Testis (tissue), 3 donors: Measurements from ENCODE around the gene STX1B. TPM values are rescaled to one million over a fixed set of nuclear protein-coding genes. Genes with fewer than 3 reads are reported as not detected.

Experiments used
- DNase-seq: peaks from one replicate; pipeline ENCODE4 v3.0.0-alpha.2; 2019
- H3K27ac ChIP-seq, 2 donors: fragments of 200-600 bp; sonication (generic); one replicate each; pipeline ENCODE4 v1.5.1; 2019
- H3K27me3 ChIP-seq: fragments of 200-600 bp; sonication (generic); one replicate; pipeline ENCODE4 v1.5.1; 2019
- H3K36me3 ChIP-seq: fragments of 200-600 bp; sonication (generic); one replicate; pipeline ENCODE4 v1.5.1; 2017; ENCODE audit warnings: low read depth; ENCODE audit errors: missing control alignments
- H3K4me1 ChIP-seq: fragments of 200-600 bp; sonication (generic); one replicate; pipeline ENCODE4 v1.5.1; 2019
- H3K4me3 ChIP-seq, 2 donors: fragments of 200-600 bp; sonication (generic); one replicate each; pipeline ENCODE4 v1.5.1; 2017 to 2019
- H3K9me3 ChIP-seq: fragments of 200-600 bp; sonication (generic); one replicate; pipeline ENCODE4 v1.5.1; 2017
- POLR2A ChIP-seq: fragments of 450-650 bp; IDR thresholded peaks from one replicate; pipeline ENCODE4 v1.6.1; 2017; ENCODE audit warnings: antibody characterized with exemption, mild to moderate bottlenecking, moderate library complexity
- WGBS, 2 donors: methylation state at CpG; one replicate each; pipeline ENCODE4 v1.1.5; 2018; 5-methylcytosine and 5-hydroxymethylcytosine counted together
- intact Hi-C: fragments of 100-400 bp; cut with DNase I; formaldehyde crosslinking; loops from one replicate; pipeline ENCODE4 v1.15.1; 2023; ENCODE audit warnings: low total_unique reads
- polyA plus RNA-seq: library from polyadenylated mRNA; stranded (reverse); fragments of 350-450 nt; fragmentation: Illumina TruSeq; extraction: RNeasy Lipid Tissue Mini Kit (QIAGEN cat#74804); gene quantifications from one replicate; pipeline ENCODE4 v1.2.3, GENCODE V29; 2014; ENCODE audit warnings: low read depth, low replicate concordance; ENCODE audit not compliant: insufficient read depth
- total RNA-seq, 2 donors: library from RNA; depleted of rRNA; stranded (reverse); fragments of >200 nt; gene quantifications; one replicate each; pipeline ENCODE4 v1.2.3, GENCODE V29; 2016
- TF ChIP-seq, protein P1 (sequence below), 3 experiments: fragments of 450-650 bp in 2 of 3; fragments of 200-600 bp in 1 of 3; sonication (generic) in 1 of 3; IDR thresholded peaks; one replicate each; pipeline ENCODE4 v1.5.1; 2016 to 2019; ENCODE audit warnings: antibody characterized with exemption in 3 of 3, mild to moderate bottlenecking in 2 of 3, moderate library complexity in 1 of 3

The STX1B gene
- total and polyA plus RNA-seq, 3 donors from 2014 or later = 5.8 to 8.7 (median 6.3) TPM

DNA sequence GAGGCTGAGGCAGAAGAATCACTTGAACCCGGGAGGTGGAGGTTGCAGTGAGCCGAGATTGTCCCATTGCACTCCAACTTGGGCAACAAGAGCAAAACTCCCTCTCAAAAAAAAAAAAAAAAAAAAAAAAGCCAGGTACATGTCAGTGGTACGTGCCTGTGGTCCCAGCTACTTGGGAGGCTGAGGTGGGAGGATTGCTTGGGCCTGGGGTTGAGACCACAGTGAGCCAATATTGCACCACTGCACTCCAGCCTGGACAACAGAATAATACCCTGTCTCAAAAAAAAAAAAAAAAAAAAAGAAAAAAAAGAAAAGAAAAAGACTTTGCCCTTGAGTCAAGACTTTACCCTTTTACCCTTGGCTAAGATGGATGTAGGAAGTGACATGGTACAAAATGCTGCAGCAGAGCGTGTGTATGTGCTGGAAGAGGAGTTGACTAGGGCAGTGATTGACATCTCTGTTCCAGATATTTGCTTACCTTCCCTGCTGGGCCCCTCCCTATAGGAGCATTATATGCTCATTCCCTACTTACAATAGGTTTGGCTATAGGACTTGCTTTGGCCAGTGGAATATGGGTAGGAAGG lies 33.6 kb upstream of the STX1B start:
- H3K4me3 ChIP-seq = no peak overlapping the region
- 81 to 89% methylated on average over 4 of the region's 4 CpGs for WGBS, 2 donors
- no peaks in the 10 kb centered on the region for H3K4me1 ChIP-seq
- intact Hi-C loops = no loop called here
- DNase-seq = no peak
- H3K9me3 ChIP-seq = no peaks in the 10 kb centered on the region
- no peaks in the 10 kb centered on the region for H3K36me3 ChIP-seq
- no peak for TF ChIP-seq POLR2A
- TF ChIP-seq, protein P1, sequence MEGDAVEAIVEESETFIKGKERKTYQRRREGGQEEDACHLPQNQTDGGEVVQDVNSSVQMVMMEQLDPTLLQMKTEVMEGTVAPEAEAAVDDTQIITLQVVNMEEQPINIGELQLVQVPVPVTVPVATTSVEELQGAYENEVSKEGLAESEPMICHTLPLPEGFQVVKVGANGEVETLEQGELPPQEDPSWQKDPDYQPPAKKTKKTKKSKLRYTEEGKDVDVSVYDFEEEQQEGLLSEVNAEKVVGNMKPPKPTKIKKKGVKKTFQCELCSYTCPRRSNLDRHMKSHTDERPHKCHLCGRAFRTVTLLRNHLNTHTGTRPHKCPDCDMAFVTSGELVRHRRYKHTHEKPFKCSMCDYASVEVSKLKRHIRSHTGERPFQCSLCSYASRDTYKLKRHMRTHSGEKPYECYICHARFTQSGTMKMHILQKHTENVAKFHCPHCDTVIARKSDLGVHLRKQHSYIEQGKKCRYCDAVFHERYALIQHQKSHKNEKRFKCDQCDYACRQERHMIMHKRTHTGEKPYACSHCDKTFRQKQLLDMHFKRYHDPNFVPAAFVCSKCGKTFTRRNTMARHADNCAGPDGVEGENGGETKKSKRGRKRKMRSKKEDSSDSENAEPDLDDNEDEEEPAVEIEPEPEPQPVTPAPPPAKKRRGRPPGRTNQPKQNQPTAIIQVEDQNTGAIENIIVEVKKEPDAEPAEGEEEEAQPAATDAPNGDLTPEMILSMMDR (IDR thresholded peaks at IDR 0.05) = no peak
- H3K27me3 ChIP-seq = no peaks in the 10 kb centered on the region
- no peak overlapping the region for H3K27ac ChIP-seq

DNA sequence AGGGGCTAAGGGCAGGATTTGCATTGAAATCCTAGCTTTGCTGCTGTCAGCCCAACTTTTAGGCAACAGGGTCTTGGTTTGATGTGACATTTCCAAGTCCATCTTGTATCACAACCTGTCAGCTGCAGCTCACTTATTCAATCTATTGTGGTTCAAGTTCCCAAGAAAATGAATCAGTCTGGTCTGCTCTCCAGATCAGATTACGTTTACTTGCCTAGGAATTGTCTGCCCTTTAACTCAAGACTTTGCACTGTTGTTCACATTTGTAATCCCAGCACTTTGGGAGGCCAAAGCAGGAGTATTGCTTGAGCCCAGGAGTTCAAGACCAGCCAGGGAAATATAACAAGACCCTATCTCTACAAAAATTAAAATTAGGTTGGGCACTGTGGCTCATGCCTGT lies 32.9 kb upstream of the STX1B start:
- H3K36me3 ChIP-seq = no peaks in the 10 kb centered on the region
- H3K4me1 ChIP-seq = no peaks in the 10 kb centered on the region
- H3K9me3 ChIP-seq = no peaks in the 10 kb centered on the region
- no peak for DNase-seq
- H3K4me3 ChIP-seq = no peak overlapping the region
- TF ChIP-seq POLR2A = no peak
- TF ChIP-seq, protein P1 (IDR thresholded peaks at IDR 0.05) = no peak
- H3K27me3 ChIP-seq = no peaks in the 10 kb centered on the region
- no peak overlapping the region for H3K27ac ChIP-seq
- intact Hi-C loops = no loop called here
- 88 to 97% methylated on average over 1 of the region's 1 CpG for whole genome bisulfite sequencing, 2 donors

DNA sequence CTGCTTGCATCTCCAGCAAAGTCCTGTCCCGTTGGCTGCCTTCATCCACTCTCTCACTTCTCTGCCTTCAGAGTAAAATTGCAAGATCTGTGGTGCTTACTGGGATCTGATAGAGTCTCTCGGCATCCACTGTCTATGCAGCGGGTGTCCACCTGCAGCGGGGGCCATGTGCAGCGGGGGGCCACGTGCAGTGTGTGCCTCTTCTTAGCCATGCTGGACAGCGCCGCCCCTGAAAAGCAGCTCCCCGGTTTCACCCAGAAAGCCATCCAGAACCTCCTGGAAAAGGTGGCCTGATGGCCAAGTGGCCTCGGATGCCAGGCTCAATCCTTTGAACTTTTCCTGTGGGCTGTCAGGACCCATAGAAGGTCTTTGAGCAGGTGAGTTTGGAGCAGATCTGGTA lies 32.4 kb upstream of the STX1B start:
- no peak for TF ChIP-seq POLR2A
- TF ChIP-seq, protein P1 (IDR thresholded peaks at IDR 0.05) = no peak
- Histone ChIP-seq H3K27me3 (no peaks in the 10 kb centered on the region), H3K9me3 (no peaks in the 10 kb centered on the region), H3K27ac (no peak overlapping the region), H3K4me1 (no peaks in the 10 kb centered on the region), H3K4me3 (no peak overlapping the region), H3K36me3 (no peaks in the 10 kb centered on the region)
- 48 to 76% methylated on average over 10 of the region's 10 CpGs for WGBS, 2 donors
- intact Hi-C loops = no loop called here
- DNase-seq = no peak

DNA sequence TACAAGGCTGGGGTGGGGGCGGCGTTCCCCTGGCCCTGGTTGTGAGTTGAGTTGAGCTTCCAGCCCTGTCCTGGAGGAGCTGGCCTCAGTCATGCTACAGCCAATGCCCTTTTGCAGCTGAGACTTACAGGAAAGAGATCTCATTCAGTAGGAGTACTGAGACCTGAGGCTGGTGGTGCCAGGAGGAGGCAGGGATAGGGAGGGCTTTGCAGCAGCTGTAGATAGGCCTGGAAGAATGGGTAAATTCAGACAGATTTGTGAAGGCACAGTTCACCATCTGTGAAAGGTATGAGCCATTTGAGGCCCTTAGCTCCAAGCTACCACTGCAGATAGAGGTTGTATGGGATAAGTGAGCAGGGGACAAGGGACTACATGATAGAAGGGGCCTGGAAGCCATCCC lies 28.6 kb upstream of the STX1B start:
- H3K36me3 ChIP-seq = no peaks in the 10 kb centered on the region
- 94 to 100% methylated on average over 2 of the region's 2 CpGs for WGBS, 2 donors
- no peaks in the 10 kb centered on the region for H3K9me3 ChIP-seq
- H3K4me3 ChIP-seq = no peak overlapping the region
- no peaks in the 10 kb centered on the region for H3K4me1 ChIP-seq
- intact Hi-C loops = loop anchor here (10.0 kb wide), 1 partner anchor 54 kb away; the partner anchor contains the start of gene HSD3B7
- TF ChIP-seq, protein P1 (IDR thresholded peaks at IDR 0.05) = no peak
- TF ChIP-seq POLR2A = no peak
- no peak for DNase-seq
- no peak overlapping the region for H3K27ac ChIP-seq
- no peaks in the 10 kb centered on the region for H3K27me3 ChIP-seq

DNA sequence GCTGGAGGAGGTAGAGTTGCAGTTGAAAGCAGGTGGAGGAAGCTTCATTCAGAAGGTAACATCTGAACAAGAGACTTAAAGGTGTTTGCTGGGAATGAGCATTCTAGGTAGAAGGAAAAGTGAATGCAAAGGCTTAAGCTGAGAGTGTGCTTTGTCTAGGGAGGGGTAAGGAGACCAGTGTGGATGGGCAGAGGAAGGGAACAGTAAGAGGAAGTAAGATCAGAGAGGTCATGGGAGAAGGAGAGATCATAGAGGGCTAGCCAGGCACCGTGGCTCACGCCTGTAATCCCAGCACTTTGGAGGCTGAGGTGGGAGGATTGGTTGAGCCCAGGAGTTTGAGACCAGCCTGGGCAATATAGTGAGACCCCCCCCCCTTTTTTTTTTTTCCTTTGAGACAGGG lies 26.3 kb upstream of the STX1B start:
- H3K36me3 ChIP-seq = no peaks in the 10 kb centered on the region
- no peak for DNase-seq
- no peak for TF ChIP-seq POLR2A
- TF ChIP-seq, protein P1 (IDR thresholded peaks at IDR 0.05) = no peak
- WGBS, 2 donors = 66 to 81% methylated on average over 2 of the region's 2 CpGs
- no peak overlapping the region for H3K4me3 ChIP-seq
- H3K27me3 ChIP-seq = no peaks in the 10 kb centered on the region
- H3K27ac ChIP-seq = no peak overlapping the region
- intact Hi-C loops = loop anchor here (10.0 kb wide), 1 partner anchor 52 kb away; the partner anchor contains the start of gene HSD3B7
- no peaks in the 10 kb centered on the region for H3K9me3 ChIP-seq
- peaks cover 8% of the 10 kb centered on the region for H3K4me1 ChIP-seq
